ENCODE data around the gene FLYWCH2. TPM values are rescaled to one million over a fixed set of nuclear protein-coding genes. Genes with fewer than 3 reads are reported as not detected.

The FLYWCH2 gene
- total and polyA plus RNA-seq, 2 of the 8 experiments (the other 6 are each of a cell fraction or from before 2014, with no cell fraction given) = 16.4 to 30.7 TPM

DNA sequence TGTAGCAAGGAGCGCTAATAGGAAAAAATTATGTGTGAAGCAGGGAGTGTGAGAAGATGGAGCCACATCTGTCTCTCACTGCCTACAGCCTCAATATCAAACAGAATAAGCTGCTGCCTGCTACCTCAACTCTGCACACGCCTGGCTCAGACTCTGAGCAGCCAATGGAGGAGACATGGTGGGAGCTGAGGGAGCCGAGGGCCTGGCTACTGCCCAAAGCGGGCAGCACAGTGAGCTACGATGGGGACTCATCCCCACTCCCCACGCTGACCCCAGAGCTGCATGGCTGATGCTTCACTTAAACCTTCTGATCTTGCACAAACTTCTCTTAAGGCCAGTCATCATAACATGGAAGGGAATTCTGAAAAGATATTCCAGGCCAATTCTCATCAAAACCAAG, 11.1 kb upstream of the FLYWCH2 start:
- CTCF ChIA-PET (ENCODE audit: partially characterized antibody) = interaction anchor here (0.7 to 6.5 kb wide), 14 partner anchors 9 to 111 kb away, joined by 3 to 90 read pairs (median 4); partner anchors contain the start of genes FLYWCH1 and PRSS21
- H3K79me2 ChIP-seq (ENCODE audit: control insufficient read depth in 1 of 2, insufficient read depth in 2 of 2, low read length in 2 of 2) = no peaks in the 10 kb centered on the region
- H3K23me2 ChIP-seq (ENCODE audit: low read depth, low read length) = peaks cover 2% of the 10 kb centered on the region; the same call in 1 of the 2 replicates
- WGBS, 2 experiments (ENCODE audit: extremely low coverage in 1 of 2, insufficient coverage in 1 of 2, insufficient read length in 1 of 2, insufficient replicate concordance in 2 of 2, low coverage in 1 of 2, low lambda C conversion rate in 2 of 2, missing lambda C conversion rate in 1 of 2) = 92% methylated on average over 6 of the region's 6 CpGs; no CpG with 5 or more reads in 1 of the 2 experiments
- DNase-seq (ENCODE audit: low read depth in 1 of 2, low spot score in 2 of 2) (no peak), FAIRE-seq (no peak)
- no peak overlapping the region for H3K18ac ChIP-seq (ENCODE audit: extremely low read depth, low read length)
- no peaks in the 10 kb centered on the region for H3K79me1 ChIP-seq (ENCODE audit: low read depth, low read length)
- H4K20me1 ChIP-seq (replicated peaks in 1 of 2; ENCODE audit: control insufficient read depth in 1 of 2, insufficient read depth in 2 of 2, low read length in 2 of 2) = no peaks in the 10 kb centered on the region
- H4K91ac ChIP-seq (replicated peaks; ENCODE audit: insufficient read length, low read length) = no peak overlapping the region
- H3K4me3 ChIP-seq (ENCODE audit: extremely low read depth in 1 of 4, insufficient read depth in 2 of 4, low read depth in 3 of 4, low read length in 4 of 4) = no peak overlapping the region
- H4K5ac ChIP-seq (ENCODE audit: insufficient read length, low read depth, low read length) = no peak overlapping the region
- no peak overlapping the region for H3K27ac ChIP-seq (ENCODE audit: low read depth, low read length)
- H3K4ac ChIP-seq (replicated peaks; ENCODE audit: insufficient read length, low read depth, low read length) = no peak overlapping the region
- H2BK20ac ChIP-seq (ENCODE audit: low read length) = no peak overlapping the region
- no peak overlapping the region for H2BK15ac ChIP-seq (ENCODE audit: low read length)
- H2BK5ac ChIP-seq (ENCODE audit: low read depth, low read length) = no peak overlapping the region
- H2AK5ac ChIP-seq (ENCODE audit: low read depth, low read length) = no peak overlapping the region
- no peak overlapping the region for H2BK120ac ChIP-seq (replicated peaks; ENCODE audit: low read depth, low read length)
- H3K9me3 ChIP-seq (ENCODE audit: insufficient read depth in 2 of 2, low read depth in 1 of 2, low read length in 1 of 2) = no peaks in the 10 kb centered on the region
- no peaks in the 10 kb centered on the region for H3K36me3 ChIP-seq (ENCODE audit: control insufficient read depth in 2 of 4, insufficient read depth in 4 of 4, low read length in 3 of 4)
- no peak overlapping the region for H3K4me2 ChIP-seq (ENCODE audit: insufficient read depth in 1 of 2, low read depth in 2 of 2, low read length in 2 of 2)
- no peak overlapping the region for H3K14ac ChIP-seq (ENCODE audit: insufficient read length)
- H3K27me3 ChIP-seq (replicated peaks in 1 of 4; ENCODE audit: control insufficient read depth in 3 of 4, extremely low read depth in 1 of 4, insufficient read depth in 3 of 4, low read length in 3 of 4) = peaks cover 0 to 9% (median 8%) of the 10 kb centered on the region in 4 experiments; a peak in 4 of 7 replicates
- no peak overlapping the region for H2BK12ac ChIP-seq (ENCODE audit: low read depth, low read length)
- POLR2A ChIA-PET (ENCODE audit: partially characterized antibody) = no interaction called here
- no peak overlapping the region for H3K9ac ChIP-seq (replicated peaks in 1 of 4; ENCODE audit: extremely low read depth in 1 of 4, low read depth in 3 of 4, low read length in 3 of 4)
- no peaks in the 10 kb centered on the region; a peak in 1 of 7 replicates for H3K4me1 ChIP-seq (replicated peaks in 1 of 4; ENCODE audit: control insufficient read depth in 3 of 4, insufficient read depth in 4 of 4, low read length in 3 of 4)
- H3K56ac ChIP-seq (replicated peaks; ENCODE audit: insufficient read length, low read depth, low read length) = no peak overlapping the region
- no peak overlapping the region for H4K8ac ChIP-seq (ENCODE audit: extremely low read depth, insufficient read depth, low read length)
- no peak overlapping the region for H2AFZ ChIP-seq (ENCODE audit: low read length)
- H3K23ac ChIP-seq (ENCODE audit: insufficient read length) = no peak overlapping the region
- TF ChIP-seq NRF1 (IDR thresholded peaks at IDR 0.05; ENCODE audit: low read depth, low read length) = no peak
- no peak for TF ChIP-seq ZNF274 (IDR thresholded peaks at IDR 0.05; ENCODE audit: borderline replicate concordance, extremely low read depth, low read length)
- TF ChIP-seq PHF8 (conservative IDR thresholded peaks at IDR 0.05; ENCODE audit: low read depth, low read length) = no peak
- no peak for TF ChIP-seq POLR2A (IDR thresholded peaks at IDR 0.05; ENCODE audit: control extremely low read depth in 1 of 2, low read depth in 2 of 2, low read length in 2 of 2)
- TF ChIP-seq SP2 (IDR thresholded peaks at IDR 0.05; ENCODE audit: low read length) = no peak
- TF ChIP-seq SIN3A (conservative IDR thresholded peaks at IDR 0.05 in 1 of 2, IDR thresholded peaks at IDR 0.05 in 1 of 2; ENCODE audit: low read depth in 1 of 2, low read length in 2 of 2) = no peak
- TF ChIP-seq SIX5 (IDR thresholded peaks at IDR 0.05; ENCODE audit: low read depth, low read length) = no peak
- TF ChIP-seq BCL11A (IDR thresholded peaks at IDR 0.05; ENCODE audit: low read depth in 2 of 2, low read length in 2 of 2) = no peak
- TF ChIP-seq KDM1A (IDR thresholded peaks at IDR 0.05; ENCODE audit: borderline replicate concordance, low read length) = no peak
- no peak for TF ChIP-seq FOSL1 (IDR thresholded peaks at IDR 0.05; ENCODE audit: insufficient read depth, low read depth, low read length)
- TF ChIP-seq, protein P1, sequence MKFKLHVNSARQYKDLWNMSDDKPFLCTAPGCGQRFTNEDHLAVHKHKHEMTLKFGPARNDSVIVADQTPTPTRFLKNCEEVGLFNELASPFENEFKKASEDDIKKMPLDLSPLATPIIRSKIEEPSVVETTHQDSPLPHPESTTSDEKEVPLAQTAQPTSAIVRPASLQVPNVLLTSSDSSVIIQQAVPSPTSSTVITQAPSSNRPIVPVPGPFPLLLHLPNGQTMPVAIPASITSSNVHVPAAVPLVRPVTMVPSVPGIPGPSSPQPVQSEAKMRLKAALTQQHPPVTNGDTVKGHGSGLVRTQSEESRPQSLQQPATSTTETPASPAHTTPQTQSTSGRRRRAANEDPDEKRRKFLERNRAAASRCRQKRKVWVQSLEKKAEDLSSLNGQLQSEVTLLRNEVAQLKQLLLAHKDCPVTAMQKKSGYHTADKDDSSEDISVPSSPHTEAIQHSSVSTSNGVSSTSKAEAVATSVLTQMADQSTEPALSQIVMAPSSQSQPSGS (IDR thresholded peaks at IDR 0.05; ENCODE audit: low read length) = no peak
- TF ChIP-seq YY1 (IDR thresholded peaks at IDR 0.05; ENCODE audit: low read depth, low read length) = no peak
- TF ChIP-seq RXRA (IDR thresholded peaks at IDR 0.05; ENCODE audit: insufficient read depth, low read depth, low read length) = no peak
